Breast epithelium (tissue), 4 donors: Measurements from ENCODE around the gene FTL. TPM values are rescaled to one million over a fixed set of nuclear protein-coding genes. Genes with fewer than 3 reads are reported as not detected.
A peak's percentile ranks its signal among the peaks of the same experiment; 100 is the strongest.

ENCODE experiments used
- DNase-seq, 2 donors: peaks; one replicate each; pipeline ENCODE4 v3.0.0-alpha.2; 2019; ENCODE audit warnings: low spot score in 2 of 2
- H3K27ac ChIP-seq, 2 donors: fragments of 200-600 bp; sonication (generic) in 1 of 2; one replicate each; pipeline ENCODE4 v1.5.1; 2016 to 2019; ENCODE audit warnings: mild to moderate bottlenecking in 1 of 2
- H3K27me3 ChIP-seq, 2 donors: fragments of 200-600 bp; sonication (generic) in 1 of 2; one replicate each; pipeline versions ENCODE4 v1.5.1 to v1.6.0; 2017 to 2019; ENCODE audit warnings: control low read depth in 1 of 2, mild to moderate bottlenecking in 1 of 2
- H3K36me3 ChIP-seq: fragments of 200-600 bp; one replicate; pipeline ENCODE4 v1.5.1; 2019
- H3K4me1 ChIP-seq, 2 donors: fragments of 200-600 bp; sonication (generic); one replicate each; pipeline ENCODE4 v1.5.1; 2016 to 2019; ENCODE audit warnings: control low read depth in 1 of 2
- H3K4me3 ChIP-seq, 3 donors: fragments of 200-600 bp; sonication (generic); 1 replicate in 2 of 3; 2 replicates in 1 of 3; pipeline ENCODE4 v1.5.1; 2016 to 2019; ENCODE audit warnings: mild to moderate bottlenecking in 3 of 3, moderate library complexity in 2 of 3
- H3K9me3 ChIP-seq, 2 donors: fragments of 200-600 bp; sonication (generic) in 1 of 2; one replicate each; pipeline ENCODE4 v1.5.1; 2016 to 2019; ENCODE audit warnings: control low read depth in 1 of 2
- CTCF ChIP-seq, 3 donors: fragments of 450-650 bp; IDR thresholded peaks; one replicate each; pipeline ENCODE4 v1.5.1; 2016 to 2017; ENCODE audit warnings: antibody characterized with exemption in 3 of 3, mild to moderate bottlenecking in 3 of 3, moderate library complexity in 3 of 3
- POLR2A ChIP-seq: fragments of 450-650 bp; IDR thresholded peaks from one replicate; pipeline ENCODE4 v1.6.1; 2016; ENCODE audit warnings: antibody characterized with exemption, mild to moderate bottlenecking, moderate library complexity
- POLR2AphosphoS5 ChIP-seq, 3 donors: sonication (generic); formaldehyde crosslinking; IDR thresholded peaks; one replicate each; pipeline ENCODE4 v1.6.1; 2017; ENCODE audit warnings: antibody characterized with exemption in 3 of 3
- intact Hi-C: fragments of 100-400 bp; cut with DNase I; formaldehyde crosslinking; loops from one replicate; pipeline ENCODE4 v1.15.1; 2023; ENCODE audit warnings: low total_unique reads
- total RNA-seq, 3 donors: library from RNA; depleted of rRNA; stranded (reverse); fragments of >200 nt; gene quantifications; one replicate each; pipeline ENCODE4 v1.1.0, GENCODE V29; 2016

Gene FTL
- total RNA-seq, 3 donors from 2014 or later = 3,861 to 12,429 (median 4,028) TPM

GRCh38 chr19:48969276-48970138, 4.4 kb downstream of the FTL start:
- no peaks in the 10 kb centered on the region for H3K27me3 ChIP-seq
- no peak overlapping the region for H3K27ac ChIP-seq

GRCh38 chr19:48970139-48970766, 5.1 kb downstream of the FTL start:
- peaks cover 0 to 14% of the 10 kb centered on the region in 2 donors for H3K4me1 ChIP-seq
- H3K4me3 ChIP-seq = no peak overlapping the region
- H3K36me3 ChIP-seq = no peaks in the 10 kb centered on the region
- H3K27me3 ChIP-seq = no peaks in the 10 kb centered on the region
- intact Hi-C loops = no loop called here
- no peak overlapping the region for H3K27ac ChIP-seq
- TF ChIP-seq POLR2A = no peak
- H3K9me3 ChIP-seq = no peaks in the 10 kb centered on the region
- no peak for DNase-seq

More at GRCh38 chr19:48969276-48970138, 4.4 kb downstream of the FTL start:
- Histone ChIP-seq H3K36me3 (no peaks in the 10 kb centered on the region), H3K4me1 (peaks cover 0 to 14% of the 10 kb centered on the region in 2 donors), H3K9me3 (no peaks in the 10 kb centered on the region), H3K4me3 (no peak overlapping the region)
- TF ChIP-seq CTCF (IDR thresholded peaks at IDR 0.05) (no peak), POLR2AphosphoS5 (IDR thresholded peaks at IDR 0.05) (no peak), POLR2A (no peak)
- no peak for DNase-seq
- intact Hi-C loops = no loop called here

GRCh38 chr19:48970923-48971395, 5.8 kb downstream of the FTL start:
- no peaks in the 10 kb centered on the region for H3K36me3 ChIP-seq
- no peaks in the 10 kb centered on the region for H3K27me3 ChIP-seq
- H3K4me1 ChIP-seq = peaks cover 0 to 14% of the 10 kb centered on the region in 2 donors
- DNase-seq = no peak
- TF ChIP-seq POLR2A (no peak), CTCF (IDR thresholded peaks at IDR 0.05) (peak; percentile 64 to 79 (median 67))
- intact Hi-C loops = no loop called here
- peak overlapping the region in 1 of 2 donors; percentile 19 for H3K27ac ChIP-seq
- no peaks in the 10 kb centered on the region for H3K9me3 ChIP-seq
- no peak overlapping the region for H3K4me3 ChIP-seq

- Histone ChIP-seq H3K36me3 (no peaks in the 10 kb centered on the region), H3K4me3 (no peak overlapping the region), H3K9me3 (no peaks in the 10 kb centered on the region), H3K27me3 (no peaks in the 10 kb centered on the region), H3K4me1 (no peaks in the 10 kb centered on the region), H3K27ac (no peak overlapping the region)
- TF ChIP-seq POLR2A = no peak
- TF ChIP-seq POLR2AphosphoS5 (IDR thresholded peaks at IDR 0.05) = no peak
- TF ChIP-seq CTCF (IDR thresholded peaks at IDR 0.05) = no peak
- intact Hi-C loops = no loop called here
- DNase-seq = no peak
Observed at GRCh38 chr19:48975947-48976847, 11.1 kb downstream of the FTL start.

- DNase-seq = no peak
- intact Hi-C loops = no loop called here
- TF ChIP-seq POLR2AphosphoS5 (IDR thresholded peaks at IDR 0.05) (no peak), POLR2A (no peak), CTCF (IDR thresholded peaks at IDR 0.05) (no peak)
- Histone ChIP-seq H3K9me3 (no peaks in the 10 kb centered on the region), H3K27me3 (no peaks in the 10 kb centered on the region), H3K4me1 (no peaks in the 10 kb centered on the region), H3K27ac (no peak overlapping the region), H3K36me3 (no peaks in the 10 kb centered on the region), H3K4me3 (no peak overlapping the region)
Observed at GRCh38 chr19:48977061-48977460, 12.0 kb downstream of the FTL start.
